HepG2 (cell line): ENCODE data around the gene SIGLEC1. TPM values are rescaled to one million over a fixed set of nuclear protein-coding genes. Genes with fewer than 3 reads are reported as not detected.

Source experiments
- ELF1 ChIP-seq: sonication (generic); formaldehyde crosslinking; IDR thresholded peaks from 2 replicates; pipeline ENCODE4 v1.4.0; 2020; ENCODE audit warnings: missing genetic modification reagents
- FOXC1 ChIP-seq: sonication (generic); formaldehyde crosslinking; IDR thresholded peaks from 2 replicates; pipeline ENCODE4 v1.8.0; 2022; ENCODE audit warnings: mild to moderate bottlenecking, missing genetic modification reagents, borderline replicate concordance
- FOXM1 ChIP-seq: sonication (generic); formaldehyde crosslinking; IDR thresholded peaks from 2 replicates; pipeline ENCODE4 v1.5.0; 2020; ENCODE audit warnings: missing genetic modification reagents
- GATA4 ChIP-seq: sonication (generic); IDR thresholded peaks from 2 replicates; pipeline ENCODE4 v1.6.1; 2016; ENCODE audit warnings: antibody characterized with exemption, low read depth, borderline replicate concordance
- KLF12 ChIP-seq: sonication (generic); formaldehyde crosslinking; IDR thresholded peaks from 2 replicates; pipeline ENCODE4 v1.4.0; 2020; ENCODE audit warnings: missing genetic modification reagents, borderline replicate concordance
- MEIS1 ChIP-seq: sonication (generic); formaldehyde crosslinking; IDR thresholded peaks from 2 replicates; pipeline ENCODE4 v1.9.0; 2021; ENCODE audit warnings: mild to moderate bottlenecking, missing genetic modification reagents, moderate library complexity, borderline replicate concordance
- MIER3 ChIP-seq: IDR thresholded peaks from 2 replicates; pipeline ENCODE4 v1.6.1; 2016; ENCODE audit warnings: missing compliant biosample characterization, borderline replicate concordance
- MXD4 ChIP-seq: IDR thresholded peaks from 2 replicates; pipeline ENCODE4 v1.6.1; 2016; ENCODE audit warnings: mild to moderate bottlenecking, missing biosample characterization, missing genetic modification reagents
- SRSF1 ChIP-seq: fragments of 200-400 bp; formaldehyde crosslinking; optimal IDR thresholded peaks from 2 replicates; pipeline ENCODE3; 2017; ENCODE audit warnings: mild to moderate bottlenecking, low read depth, low read length, moderate library complexity
- WIZ ChIP-seq: sonication (generic); formaldehyde crosslinking; IDR thresholded peaks from 2 replicates; pipeline ENCODE4 v1.5.1; 2020; ENCODE audit warnings: mild to moderate bottlenecking, missing genetic modification reagents
- ZEB1 ChIP-seq: IDR thresholded peaks from 2 replicates; pipeline ENCODE4 v1.6.1; 2012; ENCODE audit warnings: mild to moderate bottlenecking, low read depth, inconsistent platforms; ENCODE audit not compliant: insufficient replicate concordance
- ZNF816 ChIP-seq: sonication (generic); formaldehyde crosslinking; IDR thresholded peaks from 2 replicates; pipeline ENCODE4 v1.8.0; 2022; ENCODE audit warnings: missing genetic modification reagents, mild to moderate bottlenecking, borderline replicate concordance
- polyA plus RNA-seq, 8 experiments: library from polyadenylated mRNA; depleted of rRNA in 3 of 8; stranded (reverse) in 7 of 8; unstranded in 1 of 8; fragments of >200 nt; fragmentation: Illumina TruSeq in 4 of 8; extraction: Trizol in 4 of 8; gene quantifications; 2 replicates each; pipeline versions ENCODE4 v1.2.1 to v1.2.3, GENCODE V29; 2011 to 2016; ENCODE audit warnings: low read depth in 4 of 8, missing spikeins in 1 of 8, mixed read lengths in 1 of 8; ENCODE audit not compliant: insufficient read depth in 1 of 8
- total RNA-seq, 5 experiments: library from RNA; depleted of rRNA; stranded (reverse); fragments of >200 nt; fragmentation: Illumina TruSeq; extraction: Trizol; gene quantifications; 2 replicates each; pipeline ENCODE4 v1.2.3, GENCODE V29; 2016; ENCODE audit warnings: low read depth in 1 of 5
- TF ChIP-seq, protein P1 (sequence below): sonication (generic); formaldehyde crosslinking; IDR thresholded peaks from 2 replicates; pipeline ENCODE4 v1.4.0; 2020; ENCODE audit warnings: missing genetic modification reagents
- TF ChIP-seq, protein P2 (sequence below): sonication (generic); formaldehyde crosslinking; IDR thresholded peaks from 2 replicates; pipeline ENCODE4 v1.5.0; 2020; ENCODE audit warnings: missing genetic modification reagents
- TF ChIP-seq, protein P3 (sequence below): IDR thresholded peaks from 2 replicates; pipeline ENCODE4 v1.6.1; 2012; ENCODE audit warnings: low read length, improper control_type of control experiment
- TF ChIP-seq, protein P4 (sequence below): sonication (generic); formaldehyde crosslinking; IDR thresholded peaks from 2 replicates; pipeline ENCODE4; 2020; ENCODE audit warnings: missing genetic modification reagents, mild to moderate bottlenecking, borderline replicate concordance
- TF ChIP-seq, protein P5 (sequence below): sonication (generic); formaldehyde crosslinking; IDR thresholded peaks from 2 replicates; pipeline ENCODE4 v1.5.0; 2020; ENCODE audit warnings: missing genetic modification reagents, mild to moderate bottlenecking, borderline replicate concordance

SIGLEC1 gene
- total and polyA plus RNA-seq, 2 of the 13 experiments (the other 11 are each of a cell fraction or from before 2014, with no cell fraction given), result 0.01 TPM; not detected in 1

DNA sequence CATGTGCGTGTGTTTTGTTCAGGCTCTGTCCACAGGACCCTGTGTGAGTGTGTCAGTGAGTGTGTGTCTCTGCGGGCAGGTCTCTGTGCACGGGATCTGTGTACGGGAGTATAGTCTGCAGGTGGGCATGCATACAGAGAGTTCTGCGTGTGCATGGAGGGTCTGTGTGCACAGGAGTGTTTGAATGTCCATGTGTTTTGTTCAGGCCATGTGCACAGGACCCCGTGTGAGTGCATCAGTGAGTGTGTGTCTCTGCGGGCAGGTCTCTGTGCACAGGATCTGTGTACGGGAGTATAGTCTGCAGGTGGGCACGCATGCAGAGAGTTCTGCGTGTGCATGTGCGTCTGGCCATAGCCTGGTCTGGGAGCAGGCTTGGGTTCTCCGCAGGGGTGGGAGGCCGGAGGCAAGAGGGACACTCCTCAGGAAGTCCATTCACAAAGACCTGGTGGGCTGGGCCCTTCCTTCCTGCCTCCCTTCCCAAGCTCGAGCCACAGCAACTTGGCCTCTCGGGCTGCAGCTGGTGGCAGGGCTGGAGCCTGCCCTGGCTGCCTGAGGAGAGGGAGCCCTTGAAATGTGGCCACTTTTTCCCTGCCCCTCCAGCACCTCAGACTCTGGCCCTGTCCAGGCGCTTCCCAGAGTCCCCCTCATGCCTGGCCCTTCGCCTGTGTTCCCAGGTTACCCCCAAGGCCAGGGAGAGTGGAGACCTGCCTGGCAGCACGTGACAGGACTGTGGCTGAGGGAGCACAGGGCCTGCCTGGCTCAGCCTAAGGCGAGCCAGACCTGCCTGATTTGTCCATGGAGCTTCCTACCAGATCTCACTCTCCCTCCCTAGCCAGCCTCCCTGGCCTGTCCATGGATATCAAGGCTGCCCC, 26.9 kb upstream of the SIGLEC1 start (continued):
- TF ChIP-seq, protein P1, sequence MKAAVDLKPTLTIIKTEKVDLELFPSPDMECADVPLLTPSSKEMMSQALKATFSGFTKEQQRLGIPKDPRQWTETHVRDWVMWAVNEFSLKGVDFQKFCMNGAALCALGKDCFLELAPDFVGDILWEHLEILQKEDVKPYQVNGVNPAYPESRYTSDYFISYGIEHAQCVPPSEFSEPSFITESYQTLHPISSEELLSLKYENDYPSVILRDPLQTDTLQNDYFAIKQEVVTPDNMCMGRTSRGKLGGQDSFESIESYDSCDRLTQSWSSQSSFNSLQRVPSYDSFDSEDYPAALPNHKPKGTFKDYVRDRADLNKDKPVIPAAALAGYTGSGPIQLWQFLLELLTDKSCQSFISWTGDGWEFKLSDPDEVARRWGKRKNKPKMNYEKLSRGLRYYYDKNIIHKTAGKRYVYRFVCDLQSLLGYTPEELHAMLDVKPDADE, result no peak
- TF ChIP-seq, protein P2, sequence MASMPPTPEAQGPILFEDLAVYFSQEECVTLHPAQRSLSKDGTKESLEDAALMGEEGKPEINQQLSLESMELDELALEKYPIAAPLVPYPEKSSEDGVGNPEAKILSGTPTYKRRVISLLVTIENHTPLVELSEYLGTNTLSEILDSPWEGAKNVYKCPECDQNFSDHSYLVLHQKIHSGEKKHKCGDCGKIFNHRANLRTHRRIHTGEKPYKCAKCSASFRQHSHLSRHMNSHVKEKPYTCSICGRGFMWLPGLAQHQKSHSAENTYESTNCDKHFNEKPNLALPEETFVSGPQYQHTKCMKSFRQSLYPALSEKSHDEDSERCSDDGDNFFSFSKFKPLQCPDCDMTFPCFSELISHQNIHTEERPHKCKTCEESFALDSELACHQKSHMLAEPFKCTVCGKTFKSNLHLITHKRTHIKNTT (CRISPR knock-in tag), result no peak
- TF ChIP-seq WIZ (CRISPR knock-in tag) (peak; percentile 69; the same call in 1 of the 2 replicates), ZEB1 (no peak), GATA4 (no peak), MXD4 (CRISPR knock-in tag) (no peak), KLF12 (CRISPR knock-in tag) (no peak), MIER3 (CRISPR knock-in tag) (no peak), FOXC1 (peak; percentile 91), SRSF1 (no peak), ELF1 (no peak), FOXM1 (no peak), MEIS1 (CRISPR knock-in tag) (0 out of 2 replicates have a peak, but pooled peaks have one; percentile 45), ZNF816 (CRISPR knock-in tag) (no peak)
- TF ChIP-seq, protein P3, sequence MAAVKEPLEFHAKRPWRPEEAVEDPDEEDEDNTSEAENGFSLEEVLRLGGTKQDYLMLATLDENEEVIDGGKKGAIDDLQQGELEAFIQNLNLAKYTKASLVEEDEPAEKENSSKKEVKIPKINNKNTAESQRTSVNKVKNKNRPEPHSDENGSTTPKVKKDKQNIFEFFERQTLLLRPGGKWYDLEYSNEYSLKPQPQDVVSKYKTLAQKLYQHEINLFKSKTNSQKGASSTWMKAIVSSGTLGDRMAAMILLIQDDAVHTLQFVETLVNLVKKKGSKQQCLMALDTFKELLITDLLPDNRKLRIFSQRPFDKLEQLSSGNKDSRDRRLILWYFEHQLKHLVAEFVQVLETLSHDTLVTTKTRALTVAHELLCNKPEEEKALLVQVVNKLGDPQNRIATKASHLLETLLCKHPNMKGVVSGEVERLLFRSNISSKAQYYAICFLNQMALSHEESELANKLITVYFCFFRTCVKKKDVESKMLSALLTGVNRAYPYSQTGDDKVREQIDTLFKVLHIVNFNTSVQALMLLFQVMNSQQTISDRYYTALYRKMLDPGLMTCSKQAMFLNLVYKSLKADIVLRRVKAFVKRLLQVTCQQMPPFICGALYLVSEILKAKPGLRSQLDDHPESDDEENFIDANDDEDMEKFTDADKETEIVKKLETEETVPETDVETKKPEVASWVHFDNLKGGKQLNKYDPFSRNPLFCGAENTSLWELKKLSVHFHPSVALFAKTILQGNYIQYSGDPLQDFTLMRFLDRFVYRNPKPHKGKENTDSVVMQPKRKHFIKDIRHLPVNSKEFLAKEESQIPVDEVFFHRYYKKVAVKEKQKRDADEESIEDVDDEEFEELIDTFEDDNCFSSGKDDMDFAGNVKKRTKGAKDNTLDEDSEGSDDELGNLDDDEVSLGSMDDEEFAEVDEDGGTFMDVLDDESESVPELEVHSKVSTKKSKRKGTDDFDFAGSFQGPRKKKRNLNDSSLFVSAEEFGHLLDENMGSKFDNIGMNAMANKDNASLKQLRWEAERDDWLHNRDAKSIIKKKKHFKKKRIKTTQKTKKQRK, result no peak
- TF ChIP-seq, protein P4, sequence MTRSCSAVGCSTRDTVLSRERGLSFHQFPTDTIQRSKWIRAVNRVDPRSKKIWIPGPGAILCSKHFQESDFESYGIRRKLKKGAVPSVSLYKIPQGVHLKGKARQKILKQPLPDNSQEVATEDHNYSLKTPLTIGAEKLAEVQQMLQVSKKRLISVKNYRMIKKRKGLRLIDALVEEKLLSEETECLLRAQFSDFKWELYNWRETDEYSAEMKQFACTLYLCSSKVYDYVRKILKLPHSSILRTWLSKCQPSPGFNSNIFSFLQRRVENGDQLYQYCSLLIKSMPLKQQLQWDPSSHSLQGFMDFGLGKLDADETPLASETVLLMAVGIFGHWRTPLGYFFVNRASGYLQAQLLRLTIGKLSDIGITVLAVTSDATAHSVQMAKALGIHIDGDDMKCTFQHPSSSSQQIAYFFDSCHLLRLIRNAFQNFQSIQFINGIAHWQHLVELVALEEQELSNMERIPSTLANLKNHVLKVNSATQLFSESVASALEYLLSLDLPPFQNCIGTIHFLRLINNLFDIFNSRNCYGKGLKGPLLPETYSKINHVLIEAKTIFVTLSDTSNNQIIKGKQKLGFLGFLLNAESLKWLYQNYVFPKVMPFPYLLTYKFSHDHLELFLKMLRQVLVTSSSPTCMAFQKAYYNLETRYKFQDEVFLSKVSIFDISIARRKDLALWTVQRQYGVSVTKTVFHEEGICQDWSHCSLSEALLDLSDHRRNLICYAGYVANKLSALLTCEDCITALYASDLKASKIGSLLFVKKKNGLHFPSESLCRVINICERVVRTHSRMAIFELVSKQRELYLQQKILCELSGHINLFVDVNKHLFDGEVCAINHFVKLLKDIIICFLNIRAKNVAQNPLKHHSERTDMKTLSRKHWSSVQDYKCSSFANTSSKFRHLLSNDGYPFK (CRISPR knock-in tag), result no peak; the same call in 1 of the 2 replicates
- TF ChIP-seq, protein P5, sequence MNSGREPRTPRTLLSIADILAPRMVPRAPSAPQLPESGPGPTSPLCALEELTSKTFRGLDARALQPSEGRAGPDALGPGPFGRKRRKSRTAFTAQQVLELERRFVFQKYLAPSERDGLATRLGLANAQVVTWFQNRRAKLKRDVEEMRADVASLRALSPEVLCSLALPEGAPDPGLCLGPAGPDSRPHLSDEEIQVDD (CRISPR knock-in tag), result peak; percentile 94
